GM12891 (cell line): ENCODE results near the gene FGF12.

Experiments
- POLR2A ChIP-seq: IDR thresholded peaks from 2 replicates; pipeline ENCODE4 v1.6.1; 2011; ENCODE audit warnings: low read depth, low read length, control low read depth
- POLR2AphosphoS5 ChIP-seq: IDR thresholded peaks from 2 replicates; pipeline ENCODE4 v1.6.1; 2011; ENCODE audit warnings: low read depth, low read length, control low read depth
- TAF1 ChIP-seq: IDR thresholded peaks from 2 replicates; pipeline ENCODE4 v1.6.1; 2011; ENCODE audit warnings: low read depth, low read length, control low read depth

DNA sequence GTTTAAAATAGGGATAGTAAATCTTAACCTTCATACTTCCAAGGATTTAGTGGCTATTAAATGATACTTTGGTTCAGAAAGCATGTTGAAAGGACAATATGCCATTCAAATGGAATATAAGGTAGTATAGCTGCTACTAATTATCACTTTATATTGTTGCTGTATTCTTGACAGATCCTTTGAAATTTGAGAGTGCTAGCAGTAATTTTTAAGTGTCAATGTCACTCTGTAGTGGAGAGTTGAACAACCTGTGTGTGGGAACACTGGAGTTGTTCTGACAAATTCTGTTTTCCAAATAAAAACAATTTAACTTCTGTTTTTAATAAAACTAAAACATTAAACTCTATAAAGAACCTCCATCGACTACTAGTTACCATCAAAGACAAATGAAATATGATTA is 565.7 kb downstream of the FGF12 start:
- no peak for TF ChIP-seq POLR2A
- TF ChIP-seq POLR2AphosphoS5: no peak
- TF ChIP-seq TAF1: no peak
